ENCODE data around the gene UPF2. TPM values are rescaled to one million over a fixed set of nuclear protein-coding genes. Genes with fewer than 3 reads are reported as not detected.

UPF2 gene
- total RNA-seq, 1 donor from 2014 or later: 25.1 TPM

- Mint-ChIP-seq H3K27me3 (ENCODE audit: low read depth) (no peaks in the 10 kb centered on the region), H3K9me3 (no peaks in the 10 kb centered on the region), H3K36me3 (ENCODE audit: low read depth) (no peaks in the 10 kb centered on the region), H3K27ac (ENCODE audit: unreplicated experiment) (no peak overlapping the region), H3K4me3 (no peak overlapping the region), H3K4me1 (peaks cover 5% of the 10 kb centered on the region)
- no peak for TF ChIP-seq CTCF (conservative IDR thresholded peaks at IDR 0.05)
- no peak for DNase-seq (ENCODE audit: low read depth, low spot score)
Measured at GRCh38 chr10:11886851-11887250, 155.8 kb downstream of the UPF2 start.

- H3K27ac Mint-ChIP-seq (ENCODE audit: unreplicated experiment): no peak overlapping the region
- no peak overlapping the region for H3K4me3 Mint-ChIP-seq
- H3K9me3 Mint-ChIP-seq: no peaks in the 10 kb centered on the region
- no peaks in the 10 kb centered on the region for H3K36me3 Mint-ChIP-seq (ENCODE audit: low read depth)
- no peak for DNase-seq (ENCODE audit: low read depth, low spot score)
- no peaks in the 10 kb centered on the region for H3K27me3 Mint-ChIP-seq (ENCODE audit: low read depth)
- TF ChIP-seq CTCF (conservative IDR thresholded peaks at IDR 0.05): no peak
- H3K4me1 Mint-ChIP-seq: peaks cover 5% of the 10 kb centered on the region
Measured at GRCh38 chr10:11886138-11886474, 156.5 kb downstream of the UPF2 start.

GRCh38 chr10:11885437-11886137 is 157.0 kb downstream of the UPF2 start:
- Mint-ChIP-seq H3K27ac (ENCODE audit: unreplicated experiment) (no peak overlapping the region), H3K9me3 (no peaks in the 10 kb centered on the region), H3K4me3 (no peak overlapping the region), H3K36me3 (ENCODE audit: low read depth) (no peaks in the 10 kb centered on the region), H3K4me1 (peaks cover 5% of the 10 kb centered on the region), H3K27me3 (ENCODE audit: low read depth) (no peaks in the 10 kb centered on the region)
- no peak for TF ChIP-seq CTCF (conservative IDR thresholded peaks at IDR 0.05)
- no peak for DNase-seq (ENCODE audit: low read depth, low spot score)

GRCh38 chr10:11884706-11885423 is 157.7 kb downstream of the UPF2 start:
- Mint-ChIP-seq H3K4me1 (peaks cover 5% of the 10 kb centered on the region), H3K27ac (ENCODE audit: unreplicated experiment) (no peak overlapping the region), H3K4me3 (no peak overlapping the region), H3K9me3 (no peaks in the 10 kb centered on the region), H3K36me3 (ENCODE audit: low read depth) (no peaks in the 10 kb centered on the region), H3K27me3 (ENCODE audit: low read depth) (no peaks in the 10 kb centered on the region)
- DNase-seq (ENCODE audit: low read depth, low spot score): no peak
- TF ChIP-seq CTCF (conservative IDR thresholded peaks at IDR 0.05): no peak

GRCh38 chr10:11882646-11883375 is 159.8 kb downstream of the UPF2 start:
- Mint-ChIP-seq H3K27me3 (ENCODE audit: low read depth) (no peaks in the 10 kb centered on the region), H3K27ac (ENCODE audit: unreplicated experiment) (peak overlapping the region; percentile 92), H3K4me3 (no peak overlapping the region), H3K9me3 (no peaks in the 10 kb centered on the region), H3K36me3 (ENCODE audit: low read depth) (no peaks in the 10 kb centered on the region), H3K4me1 (peaks cover 5% of the 10 kb centered on the region)
- no peak for DNase-seq (ENCODE audit: low read depth, low spot score)
- no peak for TF ChIP-seq CTCF (conservative IDR thresholded peaks at IDR 0.05)
